T-cell (primary cell): ENCODE data around the gene PCDHGA3. TPM values are rescaled to one million over a fixed set of nuclear protein-coding genes. Genes with fewer than 3 reads are reported as not detected.
"Not testable (repeated sequence)": the region's sequence is repeated elsewhere in the genome, so short reads cannot be mapped to it uniquely, and the experiment has no call there.

Source experiments
- ATAC-seq, 4 experiments: fragments of 200-7000 bp in 3 of 4; fragments of 150-1000 bp in 1 of 4; cut with Tn5 transposase; replicated peaks in 1 of 4; 1 replicate in 3 of 4; 2 replicates in 1 of 4; pipeline ENCODE4 v1.10.0; 2021; ENCODE audit warnings: moderate library complexity in 3 of 4, mild to moderate bottlenecking in 2 of 4, moderate number of reproducible peaks in 1 of 4
- CTCF ChIA-PET, 2 donors: fragments of 300-600 bp; sonication (Branson Sonifier 250); formaldehyde crosslinking; loops; one replicate each; lab custom pipeline; 2022; ENCODE audit warnings: antibody characterized with exemption in 2 of 2; lab: Charles Lee
- POLR2A ChIA-PET, 2 donors: fragments of 300-600 bp; sonication (Branson Sonifier 250); formaldehyde crosslinking; loops; one replicate each; lab custom pipeline; 2022; ENCODE audit warnings: antibody characterized with exemption in 2 of 2; lab: Charles Lee
- DNase-seq, 35 experiments: peaks; one replicate each; pipeline versions ENCODE4 v3.0.0 to v3.0.0-alpha.2; 2013 to 2023
- H3K27ac ChIP-seq: one replicate; pipeline ENCODE4 v1.5.1; 2013; ENCODE audit warnings: low read length
- H3K27me3 ChIP-seq, 2 experiments: replicated peaks in 1 of 2; 1 replicate in 1 of 2; 2 replicates in 1 of 2; pipeline versions ENCODE4 v1.6.1 to v1.7.0; 2013; ENCODE audit warnings: low read length in 1 of 2, mixed read lengths in 1 of 2; ENCODE audit not compliant: control insufficient read depth in 2 of 2, insufficient read depth in 2 of 2; ENCODE audit errors: extremely low read depth in 1 of 2
- H3K36me3 ChIP-seq, 2 donors: 1 replicate in 1 of 2; 2 replicates in 1 of 2; pipeline versions ENCODE4 v1.6.1 to v1.7.0; 2013; ENCODE audit warnings: low read length in 1 of 2; ENCODE audit not compliant: control insufficient read depth in 2 of 2, insufficient read depth in 1 of 2; ENCODE audit errors: extremely low read depth in 1 of 2
- H3K4me1 ChIP-seq, 2 experiments: 1 replicate in 1 of 2; 2 replicates in 1 of 2; pipeline versions ENCODE4 v1.6.1 to v1.7.0; 2013; ENCODE audit warnings: low read length in 2 of 2, mixed read lengths in 1 of 2; ENCODE audit not compliant: insufficient read depth in 2 of 2, control insufficient read depth in 1 of 2; ENCODE audit errors: extremely low read depth in 1 of 2
- H3K4me3 ChIP-seq, 2 donors: 1 replicate in 1 of 2; 2 replicates in 1 of 2; pipeline versions ENCODE4 v1.5.1 to v1.7.0; 2013; ENCODE audit warnings: mild to moderate bottlenecking in 2 of 2, low read length in 1 of 2, moderate library complexity in 1 of 2; ENCODE audit not compliant: control insufficient read depth in 1 of 2; ENCODE audit errors: extremely low read depth in 1 of 2
- H3K9me3 ChIP-seq: 2 replicates; pipeline ENCODE4 v1.7.0; 2013
- H3K27ac Mint-ChIP-seq, 2 donors: one replicate each; pipeline ENCODE4 v1.8.0; 2020 to 2021; ENCODE audit warnings: mild to moderate bottlenecking in 2 of 2, mixed read lengths in 2 of 2
- H3K27me3 Mint-ChIP-seq, 2 donors: one replicate each; pipeline ENCODE4 v1.8.0; 2021 to 2022; ENCODE audit warnings: mixed read lengths in 2 of 2
- H3K36me3 Mint-ChIP-seq: one replicate; pipeline ENCODE4 v1.8.0; 2021; ENCODE audit warnings: mixed read lengths
- H3K4me1 Mint-ChIP-seq, 3 donors: one replicate each; pipeline ENCODE4 v1.8.0; 2020 to 2022; ENCODE audit warnings: mixed read lengths in 3 of 3, mild to moderate bottlenecking in 1 of 3
- H3K4me3 Mint-ChIP-seq, 3 donors: one replicate each; pipeline ENCODE4 v1.8.0; 2020 to 2022; ENCODE audit warnings: mild to moderate bottlenecking in 3 of 3, mixed read lengths in 3 of 3, moderate library complexity in 3 of 3
- H3K9me3 Mint-ChIP-seq, 3 donors: one replicate each; pipeline ENCODE4 v1.8.0; 2020 to 2022; ENCODE audit warnings: mixed read lengths in 3 of 3
- WGBS: methylation state at CpG from one replicate; pipeline ENCODE4 v1.1.5; 2013; ENCODE audit warnings: missing lambda C conversion rate; ENCODE audit not compliant: insufficient coverage; 5-methylcytosine and 5-hydroxymethylcytosine counted together
- total RNA-seq, 35 experiments: library from RNA in 6 of 35; stranded (reverse) in 6 of 35; fragments of 120-200 nt in 1 of 35; gene quantifications; one replicate each; pipeline versions ENCODE4 v1.2.1 to v1.2.4 and lab custom pipeline; 2013 to 2026

The PCDHGA3 gene
- total RNA-seq, 5 donors from 2014 or later (not counting 1 experiment from before 2014, with no cell fraction given), result 0.09 to 0.20 TPM; not detected in 3

DNA sequence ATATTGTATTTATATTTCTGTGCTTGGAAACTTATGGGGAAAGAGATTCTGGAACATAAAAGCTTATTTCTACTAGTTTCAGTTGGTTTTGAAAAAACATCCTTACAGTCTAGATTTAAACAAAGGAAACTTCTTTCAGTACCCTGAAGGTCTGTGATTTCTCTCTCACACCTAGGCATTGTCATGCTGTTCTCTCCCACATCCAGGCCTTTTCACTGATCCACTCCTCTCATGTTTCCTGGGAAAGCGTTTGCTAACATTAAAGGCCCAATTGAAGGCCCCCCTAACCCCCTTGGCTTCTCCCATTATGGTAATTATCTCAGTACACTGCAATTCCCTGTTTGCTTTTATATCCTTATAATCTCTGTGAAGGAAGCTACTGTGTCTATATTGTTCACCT, 856 bp upstream of the PCDHGA3 start:
- peaks cover 0 to 2% (median 0%) of the 10 kb centered on the region in 3 donors for H3K4me1 Mint-ChIP-seq
- Histone ChIP-seq H3K36me3 (no peaks in the 10 kb centered on the region), H3K9me3 (peaks cover 3% of the 10 kb centered on the region), H3K4me1 (no peaks in the 10 kb centered on the region), H3K27me3 (peaks cover 4 to 51% of the 10 kb centered on the region in 2 experiments), H3K4me3 (no peak overlapping the region), H3K27ac (no peak overlapping the region)
- no peak overlapping the region for H3K4me3 Mint-ChIP-seq
- no peak overlapping the region for H3K27ac Mint-ChIP-seq
- H3K36me3 Mint-ChIP-seq, result peaks cover 18% of the 10 kb centered on the region
- ATAC-seq (no peak), DNase-seq (no peak)
- H3K27me3 Mint-ChIP-seq, result peaks cover 62 to 76% of the 10 kb centered on the region in 2 donors
- H3K9me3 Mint-ChIP-seq, result peaks cover 16 to 46% (median 41%) of the 10 kb centered on the region in 3 donors
- CTCF ChIA-PET, result no interaction called here
- WGBS, result 0% methylated on average over 1 of the region's 1 CpG
- POLR2A ChIA-PET, result no interaction called here

DNA sequence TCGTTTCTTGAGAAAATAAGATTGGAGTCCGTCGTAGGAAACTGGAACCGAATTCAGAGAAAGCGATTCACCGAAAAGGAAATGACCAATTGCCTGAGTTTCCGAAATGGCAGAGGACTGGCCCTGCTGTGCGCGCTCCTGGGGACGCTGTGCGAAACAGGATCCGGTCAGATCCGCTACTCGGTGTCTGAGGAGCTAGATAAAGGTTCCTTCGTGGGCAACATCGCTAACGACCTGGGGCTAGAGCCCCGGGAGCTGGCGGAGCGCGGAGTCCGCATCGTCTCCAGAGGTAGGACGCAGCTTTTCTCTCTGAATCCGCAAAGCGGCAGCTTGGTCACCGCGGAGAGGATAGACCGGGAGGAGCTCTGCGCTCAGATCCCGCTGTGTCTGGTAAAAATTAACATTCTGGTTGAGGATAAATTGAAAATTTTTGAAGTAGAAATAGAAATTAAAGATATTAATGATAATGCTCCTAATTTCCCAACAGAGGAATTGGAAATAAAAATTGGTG, 379 bp downstream of the PCDHGA3 start:
- peaks cover 4 to 48% of the 10 kb centered on the region in 2 experiments for H3K27me3 ChIP-seq
- Mint-ChIP-seq H3K27ac (no peak overlapping the region), H3K4me3 (peak overlapping the region; percentile 24 to 53 (median 39)), H3K36me3 (peaks cover 11% of the 10 kb centered on the region), H3K9me3 (peaks cover 16 to 35% (median 30%) of the 10 kb centered on the region in 3 donors), H3K27me3 (peaks cover 60 to 74% of the 10 kb centered on the region in 2 donors), H3K4me1 (peaks cover 0 to 2% (median 0%) of the 10 kb centered on the region in 3 donors)
- H3K36me3 ChIP-seq, result no peaks in the 10 kb centered on the region
- no peak overlapping the region for H3K27ac ChIP-seq
- H3K9me3 ChIP-seq, result no peaks in the 10 kb centered on the region
- WGBS, result 38% methylated on average over 24 of the region's 31 CpGs
- H3K4me1 ChIP-seq, result no peaks in the 10 kb centered on the region
- no peak for ATAC-seq
- ChIA-PET POLR2A (interaction anchor here in 1 of 2 donors (0.7 kb wide), 1 partner anchor 12 kb away, joined by 3 read pairs; no protein-coding TSS in a partner anchor), CTCF (interaction anchor here in 1 of 2 donors (0.6 to 1.4 kb wide), 4 partner anchors 10 to 220 kb away, joined by 3 to 4 read pairs (median 3); no protein-coding TSS in a partner anchor)
- DNase-seq, result no peak
- H3K4me3 ChIP-seq, result peak overlapping the region in 1 of 2 donors; percentile 36

DNA sequence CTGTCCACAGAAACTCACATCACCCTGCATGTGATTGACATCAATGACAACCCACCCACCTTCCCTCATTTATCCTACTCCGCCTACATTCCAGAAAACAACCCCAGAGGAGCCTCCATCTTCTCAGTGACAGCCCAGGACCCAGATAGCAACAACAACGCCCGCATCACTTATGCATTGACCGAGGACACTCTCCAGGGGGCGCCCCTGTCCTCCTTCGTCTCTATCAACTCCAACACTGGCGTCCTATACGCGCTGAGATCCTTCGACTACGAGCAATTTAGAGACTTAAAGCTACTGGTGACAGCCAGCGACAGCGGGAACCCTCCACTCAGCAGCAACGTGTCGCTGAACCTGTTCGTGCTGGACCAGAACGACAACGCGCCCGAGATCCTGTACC, 1.7 kb downstream of the PCDHGA3 start:
- Mint-ChIP-seq H3K4me1 (peaks cover 2 to 6% (median 2%) of the 10 kb centered on the region in 3 donors), H3K9me3 (peaks cover 14 to 37% (median 34%) of the 10 kb centered on the region in 3 donors), H3K27ac (no peak overlapping the region), H3K27me3 (peaks cover 63 to 75% of the 10 kb centered on the region in 2 donors), H3K36me3 (peaks cover 14% of the 10 kb centered on the region), H3K4me3 (no peak overlapping the region)
- no peak for DNase-seq
- H3K4me3 ChIP-seq, result no peak overlapping the region
- no peak for ATAC-seq
- POLR2A ChIA-PET, result no interaction called here
- H3K36me3 ChIP-seq, result no peaks in the 10 kb centered on the region
- no peaks in the 10 kb centered on the region for H3K9me3 ChIP-seq
- 43% methylated on average over 9 of the region's 20 CpGs for WGBS
- no peak overlapping the region for H3K27ac ChIP-seq
- CTCF ChIA-PET, result no interaction called here
- H3K4me1 ChIP-seq, result peaks cover 0 to 5% of the 10 kb centered on the region in 2 experiments
- peaks cover 4 to 45% of the 10 kb centered on the region in 2 experiments for H3K27me3 ChIP-seq

DNA sequence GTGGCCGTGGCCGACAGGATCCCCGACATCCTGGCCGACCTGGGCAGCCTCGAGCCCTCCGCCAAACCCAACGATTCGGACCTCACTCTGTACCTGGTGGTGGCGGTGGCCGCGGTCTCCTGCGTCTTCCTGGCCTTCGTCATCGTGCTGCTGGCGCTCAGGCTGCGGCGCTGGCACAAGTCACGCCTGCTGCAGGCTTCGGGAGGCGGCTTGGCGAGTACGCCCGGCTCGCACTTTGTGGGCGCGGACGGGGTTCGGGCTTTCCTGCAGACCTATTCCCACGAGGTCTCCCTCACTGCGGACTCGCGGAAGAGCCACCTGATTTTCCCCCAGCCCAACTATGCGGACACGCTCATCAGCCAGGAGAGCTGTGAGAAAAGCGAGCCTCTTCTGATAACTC, 2.4 kb downstream of the PCDHGA3 start:
- peaks cover 67 to 78% of the 10 kb centered on the region in 2 donors for H3K27me3 Mint-ChIP-seq
- H3K9me3 ChIP-seq, H3K4me3 Mint-ChIP-seq, CTCF ChIA-PET, POLR2A ChIA-PET, H3K27ac Mint-ChIP-seq, ATAC-seq, H3K4me1 Mint-ChIP-seq, DNase-seq, H3K36me3 ChIP-seq, H3K4me3 ChIP-seq, H3K27ac ChIP-seq, H3K4me1 ChIP-seq: not testable (repeated sequence)
- H3K36me3 Mint-ChIP-seq, result peaks cover 15% of the 10 kb centered on the region
- peaks cover 8 to 43% of the 10 kb centered on the region in 2 experiments for H3K27me3 ChIP-seq
- WGBS, result 57% methylated on average over 12 of the region's 35 CpGs
- peaks cover 12 to 36% (median 36%) of the 10 kb centered on the region in 3 donors for H3K9me3 Mint-ChIP-seq

DNA sequence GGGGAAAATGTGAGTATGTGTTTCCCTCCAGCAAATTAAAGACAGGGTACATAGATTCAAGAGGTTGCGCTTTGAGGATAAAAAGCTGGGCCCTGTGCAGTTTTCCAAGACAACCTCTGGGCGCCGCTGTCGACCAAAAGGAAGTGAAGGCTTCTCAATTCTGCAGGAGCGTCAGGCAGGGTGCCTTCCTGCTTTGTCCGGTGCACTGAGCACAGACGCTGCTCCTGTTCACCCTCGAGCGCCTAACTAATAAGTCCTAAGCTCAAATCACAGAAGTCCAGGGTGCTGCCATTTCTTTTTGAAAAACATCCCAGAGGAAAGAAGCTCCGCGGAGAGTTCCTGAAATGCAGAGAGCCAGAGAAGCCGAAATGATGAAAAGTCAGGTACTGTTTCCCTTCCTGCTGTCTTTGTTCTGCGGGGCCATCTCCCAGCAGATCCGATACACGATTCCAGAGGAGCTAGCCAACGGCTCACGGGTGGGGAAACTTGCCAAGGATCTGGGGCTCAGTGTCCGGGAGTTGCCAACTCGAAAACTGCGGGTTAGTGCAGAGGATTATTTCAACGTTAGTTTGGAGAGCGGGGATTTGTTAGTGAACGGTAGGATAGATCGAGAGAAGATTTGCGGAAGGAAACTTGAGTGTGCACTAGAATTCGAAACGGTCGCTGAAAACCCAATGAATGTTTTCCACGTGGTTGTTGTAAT, 6.4 kb downstream of the PCDHGA3 start, which contains the start of gene PCDHGB1:
Gene PCDHGB1, plus strand, starts transcription at position 183 of the 703 bp plus-strand sequence. Its CDS starts 162 bp downstream, at position 345.
- Mint-ChIP-seq H3K4me1 (peaks cover 0 to 7% (median 3%) of the 10 kb centered on the region in 3 donors), H3K27me3 (peaks cover 65 to 72% of the 10 kb centered on the region in 2 donors), H3K4me3 (peak within 1 kb of the TSS in 2 of 3 donors; percentile 25 to 54), H3K9me3 (peaks cover 10 to 23% (median 21%) of the 10 kb centered on the region in 3 donors), H3K27ac (no peak within 1 kb of the TSS), H3K36me3 (peaks cover 8% of the 10 kb centered on the region)
- ATAC-seq (peak in 1 of 4 experiments; percentile 38), DNase-seq (peak in 16 of 35 experiments; percentile 11 to 47 (median 22))
- peaks cover 0 to 7% of the 10 kb centered on the region in 2 experiments for H3K4me1 ChIP-seq
- ChIA-PET POLR2A (no interaction called here), CTCF (interaction anchor here (0.8 to 1.4 kb wide), 3 partner anchors 200 to 214 kb away, joined by 3 read pairs; no protein-coding TSS in a partner anchor)
- H3K27me3 ChIP-seq, result peaks cover 4 to 45% of the 10 kb centered on the region in 2 experiments
- no peaks in the 10 kb centered on the region for H3K9me3 ChIP-seq
- peak within 1 kb of the TSS in 1 of 2 donors; percentile 27 for H3K4me3 ChIP-seq
- WGBS, result 32% methylated on average over 26 of the region's 29 CpGs
- H3K27ac ChIP-seq, result no peak within 1 kb of the TSS
- H3K36me3 ChIP-seq, result no peaks in the 10 kb centered on the region

DNA sequence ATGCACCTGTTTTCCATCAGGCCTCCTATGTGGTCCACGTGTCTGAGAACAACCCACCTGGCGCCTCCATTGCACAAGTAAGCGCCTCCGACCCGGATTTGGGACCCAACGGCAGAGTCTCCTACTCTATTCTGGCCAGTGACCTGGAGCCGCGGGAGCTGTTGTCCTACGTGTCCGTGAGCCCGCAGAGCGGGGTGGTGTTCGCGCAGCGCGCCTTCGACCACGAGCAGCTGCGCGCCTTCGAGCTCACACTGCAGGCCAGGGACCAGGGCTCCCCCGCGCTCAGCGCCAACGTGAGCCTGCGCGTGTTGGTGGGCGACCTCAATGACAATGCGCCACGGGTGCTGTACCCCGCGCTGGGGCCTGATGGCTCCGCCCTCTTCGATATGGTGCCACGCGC, 8.0 kb downstream of the PCDHGA3 start:
- ChIA-PET CTCF (interaction anchor here in 1 of 2 donors (1.4 kb wide), 1 partner anchor 212 kb away, joined by 3 read pairs; no protein-coding TSS in a partner anchor), POLR2A (no interaction called here)
- no peak overlapping the region for H3K4me3 ChIP-seq
- WGBS, result 52% methylated on average over 21 of the region's 36 CpGs
- H3K27ac Mint-ChIP-seq, result no peak overlapping the region
- H3K4me3 Mint-ChIP-seq, result no peak overlapping the region
- ATAC-seq (no peak), DNase-seq (no peak)
- H3K27me3 Mint-ChIP-seq, result peaks cover 68 to 75% of the 10 kb centered on the region in 2 donors
- H3K4me1 Mint-ChIP-seq, result peaks cover 0 to 7% (median 3%) of the 10 kb centered on the region in 3 donors
- H3K36me3 ChIP-seq, result no peaks in the 10 kb centered on the region
- H3K9me3 ChIP-seq, result no peaks in the 10 kb centered on the region
- H3K36me3 Mint-ChIP-seq, result peaks cover 6% of the 10 kb centered on the region
- peaks cover 4 to 52% of the 10 kb centered on the region in 2 experiments for H3K27me3 ChIP-seq
- H3K27ac ChIP-seq, result no peak overlapping the region
- H3K9me3 Mint-ChIP-seq, result peaks cover 10 to 26% (median 25%) of the 10 kb centered on the region in 3 donors
- peaks cover 0 to 9% of the 10 kb centered on the region in 2 experiments for H3K4me1 ChIP-seq
